HCT116 (cell line): ENCODE results near the gene PEMT. TPM values are rescaled to one million over a fixed set of nuclear protein-coding genes. Genes with fewer than 3 reads are reported as not detected.

Experiments used
- ATAC-seq: fragments of 200-7000 bp; cut with Tn5 transposase; 2 replicates; pipeline ENCODE4 v1.9.1; 2020; ENCODE audit warnings: mild to moderate bottlenecking, moderate library complexity
- BruUV-seq: library from RNA; stranded (reverse); fragments of 400-500 nt; replicated peaks from 2 replicates; lab custom pipeline; 2021; lab: Mats Ljungman, UMichigan
- CTCF ChIA-PET: fragments of 300-600 bp; sonication (Branson Sonifier 250); formaldehyde crosslinking; loops from one replicate; lab custom pipeline; 2021; ENCODE audit warnings: antibody characterized with exemption; lab: Charles Lee
- POLR2A ChIA-PET: fragments of 300-600, 350-600 bp; sonication (Branson Sonifier 250); formaldehyde crosslinking; loops from one replicate; lab custom pipeline; 2021; ENCODE audit warnings: antibody characterized with exemption; lab: Charles Lee
- RAD21 ChIA-PET, 2 experiments: fragments of 300-600 bp; sonication (Branson Sonifier 250); formaldehyde crosslinking; loops; one replicate each; lab custom pipeline; 2023; ENCODE audit warnings: low total read pairs in 2 of 2; ENCODE audit not compliant: uncharacterized antibody in 2 of 2, unreplicated experiment in 2 of 2, low non-redundant PET in 1 of 2; lab: Charles Lee
- DNase-seq: peaks from one replicate; pipeline ENCODE4 v3.0.0-alpha.2; 2010; ENCODE audit warnings: low read depth, low spot score
- H2AFZ ChIP-seq: fragments of 200-600 bp; shearing (Covaris generic), sonication (generic); 2 replicates; pipeline ENCODE4 v1.6.1; 2017; ENCODE audit warnings: low read depth, mixed run types, mixed read lengths, antibody characterized with exemption, low read length; ENCODE audit not compliant: poor library complexity, severe bottlenecking
- H3K27ac ChIP-seq: 2 replicates; pipeline ENCODE4 v1.5.1; 2012; ENCODE audit warnings: low read depth, low read length
- H3K27me3 ChIP-seq: fragments of 200-600 bp; sonication (generic); 2 replicates; pipeline ENCODE4 v1.6.1; 2016; ENCODE audit warnings: mixed run types, low read length, mixed read lengths; ENCODE audit not compliant: insufficient read depth
- H3K36me3 ChIP-seq, 2 experiments: fragments of 200-500 bp in 1 of 2; fragments of 200-600 bp in 1 of 2; sonication (Bioruptor generic) in 1 of 2; sonication (generic) in 1 of 2; 2 replicates each; pipeline versions ENCODE4 v1.5.1 to v1.6.1; 2014 to 2016; ENCODE audit warnings: low read length in 2 of 2, inconsistent platforms in 1 of 2, mixed read lengths in 1 of 2, mixed run types in 1 of 2; ENCODE audit not compliant: insufficient read depth in 2 of 2, control insufficient read depth in 1 of 2
- H3K4me1 ChIP-seq, 2 experiments: fragments of 200-600 bp in 1 of 2; sonication (generic) in 1 of 2; 2 replicates each; pipeline versions ENCODE4 v1.5.1 to v1.6.1; 2012 to 2017; ENCODE audit warnings: low read length in 2 of 2, inconsistent platforms in 1 of 2, mild to moderate bottlenecking in 1 of 2, mixed read lengths in 1 of 2, mixed run types in 1 of 2, moderate library complexity in 1 of 2; ENCODE audit not compliant: insufficient read depth in 2 of 2, control insufficient read depth in 1 of 2
- H3K4me2 ChIP-seq: fragments of 200-600 bp; sonication (generic); 2 replicates; pipeline ENCODE4 v1.6.1; 2017; ENCODE audit warnings: mixed run types, low read length, mixed read lengths
- H3K4me3 ChIP-seq, 2 experiments: fragments of 200-600 bp in 1 of 2; sonication (generic) in 1 of 2; replicated peaks in 1 of 2; 2 replicates each; pipeline ENCODE4 v1.5.1; 2011 to 2016; ENCODE audit warnings: low read length in 2 of 2, control low read depth in 1 of 2, low read depth in 1 of 2, mild to moderate bottlenecking in 1 of 2, mixed read lengths in 1 of 2, mixed run types in 1 of 2
- H3K79me2 ChIP-seq: fragments of 200-600 bp; sonication (generic); 2 replicates; pipeline ENCODE4 v1.6.1; 2017; ENCODE audit warnings: mild to moderate bottlenecking, mixed run types, low read length, moderate library complexity, mixed read lengths; ENCODE audit not compliant: insufficient read depth
- H3K9ac ChIP-seq: fragments of 200-600 bp; sonication (generic); 2 replicates; pipeline ENCODE4 v1.6.1; 2016; ENCODE audit warnings: low read length, mixed read lengths
- H3K9me2 ChIP-seq: fragments of 200-600 bp; sonication (generic), shearing (Covaris generic); 2 replicates; pipeline ENCODE4 v1.6.1; 2017; ENCODE audit warnings: mixed run types, mild to moderate bottlenecking, moderate library complexity; ENCODE audit not compliant: insufficient read depth
- H3K9me3 ChIP-seq, 2 experiments: fragments of 200-500 bp in 1 of 2; fragments of 200-600 bp in 1 of 2; sonication (Bioruptor generic) in 1 of 2; sonication (generic) in 1 of 2; 2 replicates each; pipeline ENCODE4 v1.6.1; 2014 to 2017; ENCODE audit warnings: low read length in 2 of 2, mixed read lengths in 2 of 2, inconsistent platforms in 1 of 2, low read depth in 1 of 2, mild to moderate bottlenecking in 1 of 2, mixed run types in 1 of 2, moderate library complexity in 1 of 2; ENCODE audit not compliant: control insufficient read depth in 1 of 2, insufficient read depth in 1 of 2
- H4K20me1 ChIP-seq: fragments of 200-600 bp; sonication (generic), shearing (Covaris generic); 2 replicates; pipeline ENCODE4 v1.6.1; 2017; ENCODE audit warnings: mixed run types, mild to moderate bottlenecking, moderate library complexity; ENCODE audit not compliant: insufficient read depth
- CBX3 ChIP-seq: IDR thresholded peaks from 2 replicates; pipeline ENCODE4 v1.6.1; 2012; ENCODE audit warnings: low read depth
- CEBPB ChIP-seq: IDR thresholded peaks from 2 replicates; pipeline ENCODE4 v1.6.1; 2012; ENCODE audit warnings: low read depth
- EGR1 ChIP-seq: IDR thresholded peaks from 2 replicates; pipeline ENCODE4 v1.6.1; 2012; ENCODE audit warnings: low read depth
- EZH2 ChIP-seq: fragments of 200-600 bp; sonication (generic); IDR thresholded peaks from 2 replicates; pipeline ENCODE4 v1.6.1; 2017; ENCODE audit warnings: antibody characterized with exemption, mixed run types
- EZH2phosphoT487 ChIP-seq: fragments of 200-600 bp; IDR thresholded peaks from 2 replicates; pipeline ENCODE4 v1.6.1; 2018; ENCODE audit warnings: antibody characterized with exemption, borderline replicate concordance
- FOSL1 ChIP-seq: IDR thresholded peaks from 2 replicates; pipeline ENCODE4 v1.6.1; 2012; ENCODE audit warnings: low read depth
- JUND ChIP-seq: IDR thresholded peaks from 2 replicates; pipeline ENCODE4 v1.6.1; 2012
- POLR2A ChIP-seq: IDR thresholded peaks from 2 replicates; pipeline ENCODE4 v1.7.0; 2011; ENCODE audit warnings: borderline replicate concordance; ENCODE audit not compliant: insufficient read depth, insufficient read length; ENCODE audit errors: extremely low read depth
- POLR2AphosphoS5 ChIP-seq: IDR thresholded peaks from 2 replicates; pipeline ENCODE4 v1.6.1; 2011; ENCODE audit warnings: mild to moderate bottlenecking, low read depth, low read length, moderate library complexity
- RAD21 ChIP-seq: IDR thresholded peaks from 2 replicates; pipeline ENCODE4 v1.6.1; 2012; ENCODE audit warnings: low read depth, mild to moderate bottlenecking
- SIN3A ChIP-seq: IDR thresholded peaks from 2 replicates; pipeline ENCODE4 v1.6.1; 2012; ENCODE audit warnings: low read depth
- SP1 ChIP-seq: IDR thresholded peaks from 2 replicates; pipeline ENCODE4 v1.6.1; 2012; ENCODE audit warnings: low read depth
- SRF ChIP-seq: IDR thresholded peaks from 2 replicates; pipeline ENCODE4 v1.6.1; 2012; ENCODE audit warnings: low read depth
- TCF7L2 ChIP-seq: IDR thresholded peaks from 2 replicates; pipeline ENCODE4 v1.7.0; 2011; ENCODE audit warnings: borderline replicate concordance, inconsistent platforms; ENCODE audit not compliant: insufficient read depth, insufficient read length; ENCODE audit errors: extremely low read depth
- YY1 ChIP-seq: IDR thresholded peaks from 2 replicates; pipeline ENCODE4 v1.6.1; 2011; ENCODE audit warnings: low read length, low read depth, moderate library complexity, mild to moderate bottlenecking; ENCODE audit not compliant: insufficient replicate concordance; ENCODE audit errors: extremely low read depth
- ZFX ChIP-seq: fragments of 450-650 bp; IDR thresholded peaks from 2 replicates; pipeline ENCODE4 v1.6.1; 2017
- ZNF274 ChIP-seq: fragments of 200-500 bp; sonication (Bioruptor generic); IDR thresholded peaks from 2 replicates; pipeline ENCODE4 v1.6.1; 2014; ENCODE audit warnings: mild to moderate bottlenecking, low read depth, low read length, inconsistent platforms
- intact Hi-C: fragments of 100-400 bp; cut with micrococcal nuclease; formaldehyde crosslinking; loops from 2 replicates; pipeline ENCODE4 v1.10.0; 2022
- total RNA-seq: library from RNA; stranded (reverse); gene quantifications from one replicate; pipeline ENCODE4 v1.2.1, GENCODE V29; 2021; ENCODE audit not compliant: unreplicated experiment
- TF ChIP-seq, protein P1 (sequence below): IDR thresholded peaks from 2 replicates; pipeline ENCODE4 v1.6.1; 2012
- TF ChIP-seq, protein P2 (sequence below): IDR thresholded peaks from 2 replicates; pipeline ENCODE4 v1.6.1; 2012

Gene PEMT
- total RNA-seq, 1 experiment from 2014 or later = 52.1 TPM

DNA sequence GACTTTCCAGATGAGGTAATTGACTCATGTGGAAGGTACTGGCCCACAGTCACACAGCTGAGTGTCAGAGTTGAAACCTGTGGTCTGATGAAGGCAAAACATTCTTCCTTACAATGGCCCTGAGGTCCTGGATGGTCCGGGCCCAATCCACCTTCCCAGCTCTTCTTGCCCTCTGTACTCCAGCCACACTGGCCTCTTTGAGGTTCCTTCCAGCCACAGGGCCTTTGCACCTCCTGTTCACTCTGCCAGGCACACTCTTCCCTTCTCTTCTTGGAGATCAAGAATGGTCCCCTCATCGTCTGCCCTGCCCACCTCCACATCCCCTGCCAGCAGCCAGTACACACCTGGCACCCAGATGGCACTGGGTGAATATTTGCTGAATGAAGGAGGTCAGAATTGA is 6.5 kb upstream of the PEMT start:
- Histone ChIP-seq H3K27ac (no peak overlapping the region), H2AFZ (no peak overlapping the region), H3K9ac (no peak overlapping the region), H3K9me3 (no peaks in the 10 kb centered on the region), H3K4me2 (no peak overlapping the region), H3K36me3 (no peaks in the 10 kb centered on the region)
- BruUV-seq = no TSS peak
- intact Hi-C loops = no loop called here
- TF ChIP-seq EZH2 (no peak), CEBPB (no peak), POLR2A (no peak), JUND (no peak), RAD21 (no peak), CBX3 (no peak), SP1 (no peak), SRF (no peak), EGR1 (no peak), SIN3A (no peak), YY1 (no peak), TCF7L2 (no peak), ZNF274 (no peak), FOSL1 (no peak), EZH2phosphoT487 (no peak), ZFX (no peak), POLR2AphosphoS5 (no peak)
- TF ChIP-seq, protein P1, sequence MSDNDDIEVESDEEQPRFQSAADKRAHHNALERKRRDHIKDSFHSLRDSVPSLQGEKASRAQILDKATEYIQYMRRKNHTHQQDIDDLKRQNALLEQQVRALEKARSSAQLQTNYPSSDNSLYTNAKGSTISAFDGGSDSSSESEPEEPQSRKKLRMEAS = no peak
- TF ChIP-seq, protein P2, sequence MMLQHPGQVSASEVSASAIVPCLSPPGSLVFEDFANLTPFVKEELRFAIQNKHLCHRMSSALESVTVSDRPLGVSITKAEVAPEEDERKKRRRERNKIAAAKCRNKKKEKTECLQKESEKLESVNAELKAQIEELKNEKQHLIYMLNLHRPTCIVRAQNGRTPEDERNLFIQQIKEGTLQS = no peak
- TF ChIP-seq, all 23 proteins: peak for 0
- ChIA-PET CTCF (no interaction called here), POLR2A (no interaction called here), RAD21 (no interaction called here)
- Histone ChIP-seq H3K79me2 (no peaks in the 10 kb centered on the region), H3K9me2 (no peaks in the 10 kb centered on the region), H3K4me1 (peaks cover 4 to 5% of the 10 kb centered on the region in 2 experiments; a peak in 2 of 4 replicates), H3K27me3 (no peaks in the 10 kb centered on the region), H4K20me1 (no peaks in the 10 kb centered on the region), H3K4me3 (no peak overlapping the region)
- DNase-seq = no peak
- ATAC-seq = no peak
